Keratinocyte (primary cell): ENCODE data around the gene JAZF1. TPM values are rescaled to one million over a fixed set of nuclear protein-coding genes. Genes with fewer than 3 reads are reported as not detected.
A peak's percentile ranks its signal among the peaks of the same experiment; 100 is the strongest.

Source experiments
- DNase-seq: peaks from one replicate; pipeline ENCODE4 v3.0.0-alpha.2; 2011; ENCODE audit warnings: low read depth, missing footprints, low spot score
- FAIRE-seq: peaks from 2 replicates; lab custom pipeline; 2011; peaks lifted over from hg19 to GRCh38; lab: Jason Lieb, UNC
- H2AFZ ChIP-seq: 2 replicates; pipeline ENCODE4 v1.6.0; 2012; ENCODE audit warnings: low read length, control low read depth, inconsistent platforms; ENCODE audit not compliant: control insufficient read depth
- H3K27ac ChIP-seq: 2 replicates; pipeline ENCODE4 v1.5.1; 2011; ENCODE audit warnings: low read length; ENCODE audit not compliant: control insufficient read depth, insufficient read depth
- H3K27me3 ChIP-seq: 3 replicates; pipeline ENCODE4 v1.6.0; 2011; ENCODE audit warnings: low read length; ENCODE audit not compliant: control insufficient read depth, insufficient read depth; ENCODE audit errors: extremely low read depth
- H3K36me3 ChIP-seq, 2 experiments: 2 replicates in 1 of 2; 3 replicates in 1 of 2; pipeline ENCODE4 v1.5.1; 2011; ENCODE audit warnings: low read length in 2 of 2, mild to moderate bottlenecking in 1 of 2; ENCODE audit not compliant: control insufficient read depth in 2 of 2, insufficient read depth in 2 of 2; ENCODE audit errors: extremely low read depth in 1 of 2
- H3K4me1 ChIP-seq: 3 replicates; pipeline ENCODE4 v1.5.1; 2011; ENCODE audit warnings: low read length; ENCODE audit not compliant: control insufficient read depth, insufficient read depth; ENCODE audit errors: extremely low read depth
- H3K4me2 ChIP-seq: 3 replicates; pipeline ENCODE4 v1.6.0; 2011; ENCODE audit warnings: low read depth, low read length; ENCODE audit not compliant: control insufficient read depth, insufficient read depth; ENCODE audit errors: extremely low read depth
- H3K4me3 ChIP-seq, 3 experiments: fragments of 200-600 bp in 1 of 3; sonication (generic) in 1 of 3; 2 replicates in 2 of 3; 3 replicates in 1 of 3; pipeline ENCODE4 v1.5.1; 2011 to 2016; ENCODE audit warnings: low read length in 3 of 3, mild to moderate bottlenecking in 3 of 3, control low read depth in 2 of 3, inconsistent platforms in 1 of 3, low read depth in 1 of 3, mixed read lengths in 1 of 3, mixed run types in 1 of 3, moderate library complexity in 1 of 3; ENCODE audit not compliant: control insufficient read depth in 2 of 3, insufficient read depth in 2 of 3; ENCODE audit errors: extremely low read depth in 1 of 3
- H3K79me2 ChIP-seq: 2 replicates; pipeline ENCODE4 v1.6.0; 2012; ENCODE audit warnings: low read length; ENCODE audit not compliant: control insufficient read depth, insufficient read depth
- H3K9ac ChIP-seq: 3 replicates; pipeline ENCODE4 v1.6.0; 2011; ENCODE audit warnings: low read length; ENCODE audit not compliant: control insufficient read depth, insufficient read depth; ENCODE audit errors: extremely low read depth
- H3K9me1 ChIP-seq: 3 replicates; pipeline ENCODE4 v1.6.0; 2011; ENCODE audit warnings: low read length; ENCODE audit not compliant: control insufficient read depth, insufficient read depth; ENCODE audit errors: extremely low read depth
- H3K9me3 ChIP-seq: 2 replicates; pipeline ENCODE4 v1.5.1; 2012; ENCODE audit warnings: low read depth, low read length; ENCODE audit not compliant: control insufficient read depth
- H4K20me1 ChIP-seq: 3 replicates; pipeline ENCODE4 v1.6.0; 2011; ENCODE audit warnings: low read length; ENCODE audit not compliant: control insufficient read depth, insufficient read depth; ENCODE audit errors: extremely low read depth
- CTCF ChIP-seq, 3 experiments: IDR thresholded peaks in 1 of 3; conservative IDR thresholded peaks in 1 of 3; optimal IDR thresholded peaks in 1 of 3; 2 replicates in 2 of 3; 3 replicates in 1 of 3; pipeline versions ENCODE3 to v1.5.1; 2011; ENCODE audit warnings: low read length in 3 of 3, mild to moderate bottlenecking in 3 of 3, moderate library complexity in 2 of 3, control low read depth in 1 of 3, inconsistent platforms in 1 of 3; ENCODE audit not compliant: insufficient read depth in 2 of 3; ENCODE audit errors: extremely low read depth in 1 of 3
- EZH2 ChIP-seq: IDR thresholded peaks from one replicate; pipeline ENCODE4 v1.6.1; 2012; ENCODE audit warnings: inconsistent platforms, mild to moderate bottlenecking, low read length, moderate library complexity
- dilution Hi-C: fragments of 300-500 bp; cut with MboI; formaldehyde crosslinking; loops from one replicate; pipeline ENCODE4 v1.7.0; 2020; ENCODE audit warnings: low sequenced_read_pairs; ENCODE audit not compliant: extremely low pct_ligation_motif_present
- polyA plus RNA-seq, 5 experiments: library from polyadenylated mRNA; depleted of rRNA in 3 of 5; stranded (reverse) in 3 of 5; stranded (forward) in 1 of 5; unstranded in 1 of 5; fragments of >200 nt; gene quantifications; 1 replicate in 1 of 5; 2 replicates in 3 of 5; 3 replicates in 1 of 5; pipeline versions ENCODE4 v1.2.1 to v1.2.3, GENCODE V29; 2011 to 2012; ENCODE audit warnings: missing spikeins in 2 of 5, low read depth in 1 of 5, low replicate concordance in 1 of 5

Gene JAZF1
- polyA plus RNA-seq, 1 donor (not counting 4 experiments of a cell fraction or from before 2014, with no cell fraction given): 2.5 TPM

GRCh38 chr7:28024786-28025334, 155.7 kb downstream of the JAZF1 start:
- no peak overlapping the region for H3K4me2 ChIP-seq
- H3K9me1 ChIP-seq: no peaks in the 10 kb centered on the region
- no peaks in the 10 kb centered on the region for H3K27me3 ChIP-seq
- H3K36me3 ChIP-seq: no peaks in the 10 kb centered on the region
- no peaks in the 10 kb centered on the region for H4K20me1 ChIP-seq
- TF ChIP-seq EZH2: no peak
- TF ChIP-seq CTCF (optimal IDR thresholded peaks at IDR 0.05 in 1 of 3, IDR thresholded peaks at IDR 0.05 in 1 of 3, conservative IDR thresholded peaks at IDR 0.05 in 1 of 3; ENCODE audit: extremely low read depth in 1 of 3, insufficient read depth in 2 of 3, low read length in 3 of 3): no peak
- no peak overlapping the region for H3K9ac ChIP-seq
- H3K27ac ChIP-seq: no peak overlapping the region
- FAIRE-seq (no peak), DNase-seq (no peak)
- dilution Hi-C loops: no loop called here
- H3K79me2 ChIP-seq: no peaks in the 10 kb centered on the region
- no peak overlapping the region for H3K4me3 ChIP-seq
- no peak overlapping the region for H2AFZ ChIP-seq
- peaks cover 7% of the 10 kb centered on the region for H3K4me1 ChIP-seq
- no peaks in the 10 kb centered on the region for H3K9me3 ChIP-seq

GRCh38 chr7:28020302-28020940, 160.2 kb downstream of the JAZF1 start:
- H3K27me3 ChIP-seq: no peaks in the 10 kb centered on the region
- H3K36me3 ChIP-seq: no peaks in the 10 kb centered on the region
- H3K9me1 ChIP-seq: no peaks in the 10 kb centered on the region
- H4K20me1 ChIP-seq: no peaks in the 10 kb centered on the region
- H3K9me3 ChIP-seq: no peaks in the 10 kb centered on the region
- FAIRE-seq (peak; percentile 99), DNase-seq (peak; percentile 49)
- H3K27ac ChIP-seq: no peak overlapping the region
- dilution Hi-C loops: no loop called here
- no peak overlapping the region for H3K4me3 ChIP-seq
- peaks cover 7% of the 10 kb centered on the region for H3K4me1 ChIP-seq
- H3K4me2 ChIP-seq: peak overlapping the region; percentile 38
- H3K79me2 ChIP-seq: no peaks in the 10 kb centered on the region
- H3K9ac ChIP-seq: no peak overlapping the region
- TF ChIP-seq CTCF (optimal IDR thresholded peaks at IDR 0.05 in 1 of 3, IDR thresholded peaks at IDR 0.05 in 1 of 3, conservative IDR thresholded peaks at IDR 0.05 in 1 of 3; ENCODE audit: extremely low read depth in 1 of 3, insufficient read depth in 2 of 3, low read length in 3 of 3) (peak; percentile 77 to 99 (median 97)), EZH2 (no peak)
- peak overlapping the region; percentile 31 for H2AFZ ChIP-seq
